Duodenal mucosa (tissue), 2 donors: ENCODE results near the gene PNPT1.
"Not testable (repeated sequence)": the region's sequence is repeated elsewhere in the genome, so short reads cannot be mapped to it uniquely, and the experiment has no call there.

Experiments
- H3K27ac ChIP-seq: one replicate; pipeline ENCODE4 v1.7.0; 2013; ENCODE audit warnings: low read depth, low read length
- H3K27me3 ChIP-seq, 2 donors: one replicate each; pipeline ENCODE4 v1.7.0; 2013; ENCODE audit warnings: low read length in 2 of 2, control low read depth in 1 of 2; ENCODE audit not compliant: insufficient read depth in 2 of 2, control insufficient read depth in 1 of 2
- H3K36me3 ChIP-seq, 2 donors: one replicate each; pipeline ENCODE4 v1.7.0; 2013; ENCODE audit warnings: low read length in 2 of 2, control low read depth in 1 of 2; ENCODE audit not compliant: insufficient read depth in 2 of 2, control insufficient read depth in 1 of 2
- H3K4me1 ChIP-seq, 2 donors: one replicate each; pipeline ENCODE4 v1.7.0; 2013; ENCODE audit warnings: low read length in 2 of 2, control low read depth in 1 of 2; ENCODE audit not compliant: insufficient read depth in 2 of 2, control insufficient read depth in 1 of 2
- H3K4me3 ChIP-seq, 2 donors: one replicate each; pipeline ENCODE4 v1.7.0; 2013; ENCODE audit warnings: low read length in 2 of 2, low read depth in 1 of 2
- H3K9ac ChIP-seq, 2 donors: one replicate each; pipeline ENCODE4 v1.7.0; 2013; ENCODE audit warnings: low read length in 2 of 2, low read depth in 1 of 2
- H3K9me3 ChIP-seq, 2 donors: one replicate each; pipeline ENCODE4 v1.7.0; 2013; ENCODE audit warnings: low read length in 2 of 2, control low read depth in 1 of 2; ENCODE audit not compliant: control insufficient read depth in 1 of 2

PNPT1 gene

GRCh38 chr2:55601849-55602248 lies 91.8 kb downstream of the PNPT1 start:
- Histone ChIP-seq H3K9me3 (no peaks in the 10 kb centered on the region), H3K27me3 (no peaks in the 10 kb centered on the region), H3K36me3 (peaks cover 16 to 35% of the 10 kb centered on the region in 2 donors), H3K27ac (no peak overlapping the region), H3K4me3 (no peak overlapping the region), H3K9ac (no peak overlapping the region), H3K4me1 (peaks cover 7 to 10% of the 10 kb centered on the region in 2 donors)

GRCh38 chr2:55598056-55598795 lies 95.4 kb downstream of the PNPT1 start:
- Histone ChIP-seq H3K4me1 (peaks cover 0 to 7% of the 10 kb centered on the region in 2 donors), H3K27me3 (no peaks in the 10 kb centered on the region), H3K4me3 (no peak overlapping the region), H3K9me3 (no peaks in the 10 kb centered on the region), H3K27ac (no peak overlapping the region), H3K9ac (no peak overlapping the region), H3K36me3 (peaks cover 16 to 38% of the 10 kb centered on the region in 2 donors)

GRCh38 chr2:55596795-55597194 lies 96.8 kb downstream of the PNPT1 start:
- not testable (repeated sequence) for H3K4me1 ChIP-seq, H3K9me3 ChIP-seq, H3K9ac ChIP-seq, H3K27ac ChIP-seq, H3K27me3 ChIP-seq, H3K4me3 ChIP-seq
- peaks cover 6 to 26% of the 10 kb centered on the region in 2 donors for H3K36me3 ChIP-seq

- no peak overlapping the region for H3K4me3 ChIP-seq
- no peak overlapping the region for H3K9ac ChIP-seq
- H3K27ac ChIP-seq, result no peak overlapping the region
- H3K9me3 ChIP-seq, result no peaks in the 10 kb centered on the region
- no peaks in the 10 kb centered on the region for H3K27me3 ChIP-seq
- peaks cover 6 to 16% of the 10 kb centered on the region in 2 donors for H3K36me3 ChIP-seq
- no peaks in the 10 kb centered on the region for H3K4me1 ChIP-seq
Measured at GRCh38 chr2:55595536-55595935, 98.1 kb downstream of the PNPT1 start.

GRCh38 chr2:55592130-55592529 lies 101.5 kb downstream of the PNPT1 start:
- H3K36me3 ChIP-seq, result peaks cover 0 to 13% of the 10 kb centered on the region in 2 donors
- no peaks in the 10 kb centered on the region for H3K4me1 ChIP-seq

GRCh38 chr2:55590810-55591440 lies 102.7 kb downstream of the PNPT1 start:
- H3K9me3 ChIP-seq, result no peaks in the 10 kb centered on the region
- no peaks in the 10 kb centered on the region for H3K4me1 ChIP-seq
- no peaks in the 10 kb centered on the region for H3K27me3 ChIP-seq
- no peak overlapping the region for H3K27ac ChIP-seq
- H3K4me3 ChIP-seq, result no peak overlapping the region
- H3K9ac ChIP-seq, result no peak overlapping the region
- H3K36me3 ChIP-seq, result peaks cover under 1 to 20% of the 10 kb centered on the region in 2 donors

More at GRCh38 chr2:55592130-55592529, 101.5 kb downstream of the PNPT1 start:
- Histone ChIP-seq H3K4me3 (no peak overlapping the region), H3K27ac (no peak overlapping the region), H3K27me3 (no peaks in the 10 kb centered on the region), H3K9ac (no peak overlapping the region), H3K9me3 (no peaks in the 10 kb centered on the region)

GRCh38 chr2:55585451-55586080 lies 108.1 kb downstream of the PNPT1 start:
- no peak overlapping the region for H3K9ac ChIP-seq
- no peaks in the 10 kb centered on the region for H3K4me1 ChIP-seq
- H3K4me3 ChIP-seq, result no peak overlapping the region
- no peaks in the 10 kb centered on the region for H3K9me3 ChIP-seq
- no peaks in the 10 kb centered on the region for H3K27me3 ChIP-seq
- no peak overlapping the region for H3K27ac ChIP-seq
- H3K36me3 ChIP-seq, result peaks cover 10 to 44% of the 10 kb centered on the region in 2 donors
